IMR-90 (cell line): ENCODE results near the gene CEP68. TPM values are rescaled to one million over a fixed set of nuclear protein-coding genes. Genes with fewer than 3 reads are reported as not detected.

Experiments used
- ATAC-seq: fragments of 200-7000 bp; cut with Tn5 transposase; 2 replicates; pipeline ENCODE4 v1.9.1; 2020; ENCODE audit warnings: low read depth, mild to moderate bottlenecking, moderate library complexity
- BruUV-seq: library from RNA; stranded (reverse); fragments of 400-500 nt; replicated peaks from 2 replicates; lab custom pipeline; 2021; lab: Mats Ljungman, UMichigan
- CTCF ChIA-PET: fragments of 300-600 bp; formaldehyde crosslinking; extraction: SDS; loops from one replicate; lab custom pipeline; 2021; ENCODE audit warnings: antibody characterized with exemption; lab: Yijun Ruan, JAX
- POLR2A ChIA-PET: fragments of 300-600 bp; sonication (Branson Sonifier 250); formaldehyde crosslinking; loops from one replicate; lab custom pipeline; 2022; ENCODE audit warnings: antibody characterized with exemption; ENCODE audit not compliant: unreplicated experiment; lab: Charles Lee
- DNase-seq: peaks from one replicate; pipeline ENCODE4 v3.0.0; 2013
- H2AFZ ChIP-seq: replicated peaks from 2 replicates; pipeline ENCODE3; 2013; ENCODE audit warnings: low read length, mild to moderate bottlenecking; ENCODE audit not compliant: poor library complexity
- H2AK5ac ChIP-seq: 2 replicates; pipeline ENCODE4 v1.6.1; 2013; ENCODE audit warnings: low read depth, low read length, inconsistent platforms
- H2AK9ac ChIP-seq: replicated peaks from 2 replicates; pipeline ENCODE3; 2013; ENCODE audit warnings: mild to moderate bottlenecking, low read depth, low read length, moderate library complexity; ENCODE audit not compliant: poor library complexity
- H2BK120ac ChIP-seq: 2 replicates; pipeline ENCODE4 v1.6.1; 2013; ENCODE audit warnings: low read depth, low read length, inconsistent platforms
- H2BK15ac ChIP-seq: 3 replicates; pipeline ENCODE4 v1.6.1; 2013; ENCODE audit warnings: low read depth, low read length, inconsistent platforms
- H2BK20ac ChIP-seq: 2 replicates; pipeline ENCODE4 v1.6.1; 2013; ENCODE audit warnings: low read depth, mild to moderate bottlenecking, inconsistent platforms, low read length, moderate library complexity
- H2BK5ac ChIP-seq: 2 replicates; pipeline ENCODE4 v1.6.1; 2013; ENCODE audit warnings: mild to moderate bottlenecking, low read depth, low read length, inconsistent platforms; ENCODE audit not compliant: poor library complexity, severe bottlenecking
- H3K14ac ChIP-seq: replicated peaks from 2 replicates; pipeline ENCODE4 v1.6.1; 2013; ENCODE audit warnings: low read depth, low read length, inconsistent platforms
- H3K18ac ChIP-seq: 2 replicates; pipeline ENCODE4 v1.6.1; 2013; ENCODE audit warnings: low read depth, low read length, control low read depth
- H3K23ac ChIP-seq: 2 replicates; pipeline ENCODE4 v1.6.1; 2013; ENCODE audit warnings: low read depth, low read length, inconsistent platforms
- H3K27ac ChIP-seq: 2 replicates; pipeline ENCODE4 v1.5.1; 2013; ENCODE audit warnings: mild to moderate bottlenecking, control low read depth, low read length; ENCODE audit not compliant: insufficient read depth
- H3K27me3 ChIP-seq: 2 replicates; pipeline ENCODE4 v1.6.1; 2013; ENCODE audit warnings: low read length; ENCODE audit not compliant: control insufficient read depth, insufficient read depth
- H3K36me3 ChIP-seq: 2 replicates; pipeline ENCODE4 v1.6.1; 2013; ENCODE audit warnings: low read length, mixed read lengths; ENCODE audit not compliant: control insufficient read depth, insufficient read depth
- H3K4ac ChIP-seq: 2 replicates; pipeline ENCODE4 v1.6.1; 2013; ENCODE audit warnings: low read depth, low read length, inconsistent platforms
- H3K4me1 ChIP-seq: 2 replicates; pipeline ENCODE4 v1.6.1; 2013; ENCODE audit warnings: low read length, mixed read lengths; ENCODE audit not compliant: control insufficient read depth, insufficient read depth
- H3K4me2 ChIP-seq: 2 replicates; pipeline ENCODE4 v1.6.1; 2013; ENCODE audit warnings: low read depth, mild to moderate bottlenecking, control low read depth, low read length, moderate library complexity
- H3K4me3 ChIP-seq: 2 replicates; pipeline ENCODE4 v1.5.1; 2013; ENCODE audit warnings: low read depth, mild to moderate bottlenecking, control low read depth, low read length, moderate library complexity; ENCODE audit not compliant: insufficient read depth
- H3K56ac ChIP-seq: 2 replicates; pipeline ENCODE4 v1.6.1; 2013; ENCODE audit warnings: low read length, inconsistent platforms; ENCODE audit not compliant: insufficient read depth; ENCODE audit errors: extremely low read depth
- H3K79me1 ChIP-seq, 2 experiments: 2 replicates each; pipeline ENCODE4 v1.6.1; 2013; ENCODE audit warnings: low read length in 2 of 2, inconsistent platforms in 1 of 2, low read depth in 1 of 2
- H3K9ac ChIP-seq: 2 replicates; pipeline ENCODE4 v1.6.1; 2013; ENCODE audit warnings: low read depth, low read length, control low read depth
- H3K9me1 ChIP-seq: 2 replicates; pipeline ENCODE4 v1.6.1; 2013; ENCODE audit warnings: low read length, inconsistent platforms; ENCODE audit not compliant: insufficient read depth
- H3K9me3 ChIP-seq: 2 replicates; pipeline ENCODE4 v1.6.1; 2013; ENCODE audit warnings: low read length; ENCODE audit not compliant: control insufficient read depth, insufficient read depth
- H4K20me1 ChIP-seq: 2 replicates; pipeline ENCODE4 v1.6.1; 2013; ENCODE audit warnings: low read length, inconsistent platforms; ENCODE audit not compliant: insufficient read depth
- H4K5ac ChIP-seq: 2 replicates; pipeline ENCODE4 v1.6.1; 2013; ENCODE audit warnings: mild to moderate bottlenecking, low read depth, low read length, control low read depth
- H4K8ac ChIP-seq, 2 experiments: 2 replicates each; pipeline ENCODE4 v1.6.1; 2013; ENCODE audit warnings: low read depth in 2 of 2, low read length in 2 of 2, control low read depth in 1 of 2, inconsistent platforms in 1 of 2
- H4K91ac ChIP-seq: 2 replicates; pipeline ENCODE4 v1.6.1; 2013; ENCODE audit warnings: low read depth, low read length, inconsistent platforms; ENCODE audit not compliant: insufficient read depth
- BHLHE40 ChIP-seq: fragments of 150-350 bp; IDR thresholded peaks from 2 replicates; pipeline ENCODE4 v1.6.1; 2016; ENCODE audit warnings: mild to moderate bottlenecking, low read depth, low read length
- CEBPB ChIP-seq: IDR thresholded peaks from 2 replicates; pipeline ENCODE4 v1.6.1; 2012; ENCODE audit warnings: low read depth, low read length, improper control_type of control experiment
- CHD1 ChIP-seq: IDR thresholded peaks from 2 replicates; pipeline ENCODE4 v1.6.1; 2012; ENCODE audit warnings: low read depth, low read length, improper control_type of control experiment
- FOS ChIP-seq: fragments of 150-350 bp; IDR thresholded peaks from 2 replicates; pipeline ENCODE4 v1.6.1; 2016; ENCODE audit warnings: low read depth, low read length
- MAFK ChIP-seq: IDR thresholded peaks from 2 replicates; pipeline ENCODE4 v1.6.1; 2012; ENCODE audit warnings: low read depth, low read length, improper control_type of control experiment
- MXI1 ChIP-seq: IDR thresholded peaks from 2 replicates; pipeline ENCODE4 v1.6.1; 2012; ENCODE audit warnings: low read depth, mild to moderate bottlenecking, low read length, moderate library complexity, borderline replicate concordance
- RAD21 ChIP-seq: IDR thresholded peaks from 2 replicates; pipeline ENCODE4 v1.6.1; 2012; ENCODE audit warnings: low read length, improper control_type of control experiment
- RCOR1 ChIP-seq: IDR thresholded peaks from 2 replicates; pipeline ENCODE4 v1.6.1; 2012; ENCODE audit warnings: mild to moderate bottlenecking, low read length, improper control_type of control experiment; ENCODE audit not compliant: insufficient replicate concordance
- WGBS, 2 experiments: methylation state at CpG; one replicate each; pipeline versions ENCODE4 v1.1.5 to v1.1.7; 2013; ENCODE audit warnings: missing lambda C conversion rate in 2 of 2; ENCODE audit not compliant: insufficient read length in 1 of 2; ENCODE audit errors: extremely low coverage in 2 of 2; 5-methylcytosine and 5-hydroxymethylcytosine counted together
- dilution Hi-C: fragments of 300-500 bp; cut with HindIII; formaldehyde crosslinking; loops from one replicate; pipeline ENCODE4 v1.14.3; 2018; ENCODE audit warnings: low sequenced_read_pairs; ENCODE audit not compliant: unreplicated experiment
- in situ Hi-C: fragments of 300-500 bp; cut with MboI; formaldehyde crosslinking; loops from 3 replicates; pipeline ENCODE4 v1.14.3; 2019; ENCODE audit warnings: low sequenced_read_pairs, inconsistent platforms, mixed read lengths
- intact Hi-C: fragments of 100-400 bp; cut with micrococcal nuclease; formaldehyde crosslinking; loops from 2 replicates; pipeline ENCODE4 v1.10.0; 2022
- polyA plus RNA-seq, 3 experiments: library from polyadenylated mRNA; depleted of rRNA; stranded (reverse); fragments of >200 nt; gene quantifications; 2 replicates each; pipeline ENCODE4 v1.2.3, GENCODE V29; 2012; ENCODE audit warnings: low replicate concordance in 1 of 3
- total RNA-seq: library from RNA; depleted of rRNA; stranded (reverse); fragments of >200 nt; gene quantifications from 2 replicates; pipeline ENCODE4 v1.2.3, GENCODE V29; 2012
- TF ChIP-seq, protein P1 (sequence below): conservative IDR thresholded peaks from 2 replicates; pipeline ENCODE4 v1.5.1; 2012; ENCODE audit warnings: mild to moderate bottlenecking, low read depth, low read length, improper control_type of control experiment

The CEP68 gene
- total and polyA plus RNA-seq, 2 of the 4 experiments (the other 2 are of a cell fraction), result 5.5 to 5.6 TPM

DNA sequence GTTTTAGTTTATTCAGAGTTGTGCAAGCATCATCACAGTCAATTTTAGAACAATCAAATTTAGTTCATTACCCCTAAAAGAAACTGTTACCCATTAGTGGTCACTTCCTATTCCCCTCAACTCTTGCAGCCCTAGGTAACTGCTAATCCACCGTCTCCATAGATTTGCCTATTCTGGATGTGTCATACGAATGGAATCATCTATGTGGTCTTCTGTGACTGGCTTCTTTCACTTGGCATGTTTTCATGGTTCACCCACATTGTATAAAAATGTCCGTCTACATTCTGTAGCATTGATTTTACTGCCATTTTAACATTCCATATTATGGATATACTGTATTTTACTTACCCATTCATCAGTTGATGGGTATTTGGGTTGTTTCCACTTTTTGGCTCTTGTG, 5.3 kb upstream of the CEP68 start:
- no peak overlapping the region for H3K4me2 ChIP-seq
- in situ Hi-C loops, result loop anchor here (25.0 kb wide), 1 partner anchor 511 kb away; no protein-coding TSS in a partner anchor
- H3K79me1 ChIP-seq, result no peaks in the 10 kb centered on the region
- H2BK15ac ChIP-seq, result no peak overlapping the region
- no peak overlapping the region for H3K23ac ChIP-seq
- no peak overlapping the region for H3K18ac ChIP-seq
- no peak overlapping the region for H4K8ac ChIP-seq
- no peak overlapping the region for H2AK5ac ChIP-seq
- no peak overlapping the region for H4K91ac ChIP-seq
- POLR2A ChIA-PET, result no interaction called here
- no peak overlapping the region for H3K27ac ChIP-seq
- 0 out of 2 replicates have a peak, but pooled peaks cover 2% of the 10 kb centered on the region for H3K9me1 ChIP-seq
- H3K9ac ChIP-seq, result no peak overlapping the region
- no peak overlapping the region for H3K14ac ChIP-seq
- H2BK120ac ChIP-seq, result no peak overlapping the region
- H2AK9ac ChIP-seq, result no peak overlapping the region
- H4K20me1 ChIP-seq, result no peaks in the 10 kb centered on the region
- H2BK5ac ChIP-seq, result no peak overlapping the region
- TF ChIP-seq CHD1, result no peak
- TF ChIP-seq BHLHE40, result no peak
- TF ChIP-seq MXI1, result no peak
- TF ChIP-seq RAD21, result no peak
- TF ChIP-seq RCOR1, result no peak
- no peak for TF ChIP-seq FOS
- no peak for TF ChIP-seq MAFK
- no peak for TF ChIP-seq CEBPB
- TF ChIP-seq, protein P1, sequence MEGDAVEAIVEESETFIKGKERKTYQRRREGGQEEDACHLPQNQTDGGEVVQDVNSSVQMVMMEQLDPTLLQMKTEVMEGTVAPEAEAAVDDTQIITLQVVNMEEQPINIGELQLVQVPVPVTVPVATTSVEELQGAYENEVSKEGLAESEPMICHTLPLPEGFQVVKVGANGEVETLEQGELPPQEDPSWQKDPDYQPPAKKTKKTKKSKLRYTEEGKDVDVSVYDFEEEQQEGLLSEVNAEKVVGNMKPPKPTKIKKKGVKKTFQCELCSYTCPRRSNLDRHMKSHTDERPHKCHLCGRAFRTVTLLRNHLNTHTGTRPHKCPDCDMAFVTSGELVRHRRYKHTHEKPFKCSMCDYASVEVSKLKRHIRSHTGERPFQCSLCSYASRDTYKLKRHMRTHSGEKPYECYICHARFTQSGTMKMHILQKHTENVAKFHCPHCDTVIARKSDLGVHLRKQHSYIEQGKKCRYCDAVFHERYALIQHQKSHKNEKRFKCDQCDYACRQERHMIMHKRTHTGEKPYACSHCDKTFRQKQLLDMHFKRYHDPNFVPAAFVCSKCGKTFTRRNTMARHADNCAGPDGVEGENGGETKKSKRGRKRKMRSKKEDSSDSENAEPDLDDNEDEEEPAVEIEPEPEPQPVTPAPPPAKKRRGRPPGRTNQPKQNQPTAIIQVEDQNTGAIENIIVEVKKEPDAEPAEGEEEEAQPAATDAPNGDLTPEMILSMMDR, result no peak
- H4K5ac ChIP-seq, result no peak overlapping the region
- peaks cover 4% of the 10 kb centered on the region for H3K9me3 ChIP-seq
- CTCF ChIA-PET, result interaction anchor here (1.2 kb wide), 1 partner anchor 11 kb away, joined by 3 read pairs; no protein-coding TSS in a partner anchor
- DNase-seq, result peak; percentile 41
- BruUV-seq, result no TSS peak
- H2AFZ ChIP-seq, result no peak overlapping the region
- H3K36me3 ChIP-seq, result no peaks in the 10 kb centered on the region
- WGBS, 2 experiments, result 40% methylated on average over 1 of the region's 3 CpGs; no CpG with 5 or more reads in 1 of the 2 experiments
- dilution Hi-C loops, result no loop called here
- intact Hi-C loops, result no loop called here
- no peak overlapping the region for H3K56ac ChIP-seq
- ATAC-seq, result no peak
- no peak overlapping the region for H3K4me3 ChIP-seq
- H3K27me3 ChIP-seq, result peaks cover 6% of the 10 kb centered on the region
- no peaks in the 10 kb centered on the region for H3K4me1 ChIP-seq
- H2BK20ac ChIP-seq, result no peak overlapping the region
- no peak overlapping the region for H3K4ac ChIP-seq
